SU-DHL-6 (cell line): Measurements from ENCODE around the gene ZBTB47.

Experiments
- H2AFZ ChIP-seq: fragments of 200-600 bp; sonication (generic); 2 replicates; pipeline ENCODE4 v1.6.1; 2014; ENCODE audit warnings: low read depth, mild to moderate bottlenecking, moderate library complexity, mixed read lengths, antibody characterized with exemption, low read length; ENCODE audit not compliant: severe bottlenecking
- H3F3A ChIP-seq: fragments of 200-600 bp; shearing (Covaris generic); 2 replicates; pipeline ENCODE4 v1.6.0; 2016; ENCODE audit warnings: antibody characterized with exemption, mild to moderate bottlenecking; ENCODE audit not compliant: insufficient read depth
- H3K27ac ChIP-seq: fragments of 200-600 bp; sonication (generic); 2 replicates; pipeline ENCODE4 v1.5.1; 2016; ENCODE audit warnings: low read depth, mild to moderate bottlenecking, low read length, moderate library complexity, mixed read lengths
- H3K27me3 ChIP-seq: fragments of 200-600 bp; sonication (generic), shearing (Covaris generic); 2 replicates; pipeline ENCODE4 v1.6.0; 2014; ENCODE audit warnings: mild to moderate bottlenecking, low read length
- H3K36me3 ChIP-seq: fragments of 200-600 bp; sonication (generic); 2 replicates; pipeline ENCODE4 v1.6.1; 2014; ENCODE audit warnings: mild to moderate bottlenecking, low read length, mixed read lengths
- H3K4me2 ChIP-seq: fragments of 300-600, 200-600 bp; shearing (Covaris generic), sonication (generic); 2 replicates; pipeline ENCODE4 v1.6.0; 2014; ENCODE audit warnings: low read length, low read depth, mild to moderate bottlenecking; ENCODE audit not compliant: poor library complexity, severe bottlenecking
- H3K4me3 ChIP-seq: fragments of 200-600 bp; sonication (generic); 2 replicates; pipeline ENCODE4 v1.5.1; 2014; ENCODE audit warnings: antibody characterized with exemption, low read length, mild to moderate bottlenecking, mixed read lengths; ENCODE audit not compliant: insufficient read depth, poor library complexity, severe bottlenecking
- H3K79me2 ChIP-seq: fragments of 200-600 bp; sonication (generic); 2 replicates; pipeline ENCODE4 v1.6.1; 2014; ENCODE audit warnings: mild to moderate bottlenecking, low read length, moderate library complexity; ENCODE audit not compliant: insufficient read depth
- H3K9ac ChIP-seq: fragments of 200-600 bp; sonication (generic); 2 replicates; pipeline ENCODE4 v1.7.0; 2014; ENCODE audit warnings: mild to moderate bottlenecking, low read length
- H3K9me2 ChIP-seq: fragments of 200-600 bp; sonication (generic); replicated peaks from 2 replicates; pipeline ENCODE4 v1.6.1; 2014; ENCODE audit warnings: low read length; ENCODE audit not compliant: insufficient read depth
- H3K9me3 ChIP-seq: fragments of 200-600 bp; sonication (generic); 2 replicates; pipeline ENCODE4 v1.6.1; 2014; ENCODE audit warnings: low read length, mixed read lengths; ENCODE audit not compliant: insufficient read depth
- H4K20me1 ChIP-seq: fragments of 200-600 bp; sonication (generic); 2 replicates; pipeline ENCODE4 v1.6.1; 2014; ENCODE audit warnings: low read depth, mild to moderate bottlenecking, antibody characterized with exemption, low read length, moderate library complexity, mixed read lengths
- CTCF ChIP-seq: fragments of 200-600 bp; sonication (generic); IDR thresholded peaks from one replicate; pipeline ENCODE4 v1.5.1; 2017; ENCODE audit warnings: antibody characterized with exemption, mild to moderate bottlenecking, low read length, moderate library complexity; ENCODE audit not compliant: insufficient read depth, poor library complexity, severe bottlenecking
- EZH2phosphoT487 ChIP-seq: fragments of 200-600 bp; sonication (generic), shearing (Covaris generic); conservative IDR thresholded peaks from 2 replicates; pipeline ENCODE4 v1.6.1; 2018; ENCODE audit warnings: mild to moderate bottlenecking, antibody characterized with exemption, low read length, moderate library complexity, mixed read lengths

The ZBTB47 gene

GRCh38 chr3:42703695-42704025 lies 50.2 kb downstream of the ZBTB47 start:
- no peaks in the 10 kb centered on the region for H3K79me2 ChIP-seq
- no peaks in the 10 kb centered on the region for H3K36me3 ChIP-seq
- H3K27ac ChIP-seq, result no peak overlapping the region
- H4K20me1 ChIP-seq, result no peaks in the 10 kb centered on the region
- no peak for TF ChIP-seq EZH2phosphoT487
- TF ChIP-seq CTCF, result no peak
- H3K9me3 ChIP-seq, result no peaks in the 10 kb centered on the region
- H3K9ac ChIP-seq, result no peak overlapping the region
- H3K4me2 ChIP-seq, result no peak overlapping the region
- H3K27me3 ChIP-seq, result no peaks in the 10 kb centered on the region
- no peaks in the 10 kb centered on the region for H3K9me2 ChIP-seq
- no peaks in the 10 kb centered on the region for H3F3A ChIP-seq
- no peak overlapping the region for H3K4me3 ChIP-seq
- no peak overlapping the region for H2AFZ ChIP-seq

GRCh38 chr3:42704136-42704841 lies 50.8 kb downstream of the ZBTB47 start:
- Histone ChIP-seq H4K20me1 (no peaks in the 10 kb centered on the region), H3K9me3 (no peaks in the 10 kb centered on the region), H3K9me2 (no peaks in the 10 kb centered on the region), H3K4me3 (no peak overlapping the region), H3K27ac (no peak overlapping the region), H3K9ac (no peak overlapping the region), H3K4me2 (no peak overlapping the region), H3F3A (no peaks in the 10 kb centered on the region), H2AFZ (no peak overlapping the region), H3K79me2 (no peaks in the 10 kb centered on the region), H3K36me3 (no peaks in the 10 kb centered on the region), H3K27me3 (no peaks in the 10 kb centered on the region)
- no peak for TF ChIP-seq EZH2phosphoT487
- no peak for TF ChIP-seq CTCF

- no peaks in the 10 kb centered on the region for H3K79me2 ChIP-seq
- H3K27ac ChIP-seq, result no peak overlapping the region
- no peaks in the 10 kb centered on the region for H3K9me2 ChIP-seq
- TF ChIP-seq EZH2phosphoT487 (no peak), CTCF (no peak)
- H3K36me3 ChIP-seq, result no peaks in the 10 kb centered on the region
- H4K20me1 ChIP-seq, result no peaks in the 10 kb centered on the region
- no peaks in the 10 kb centered on the region for H3K9me3 ChIP-seq
- no peaks in the 10 kb centered on the region for H3K27me3 ChIP-seq
- H3K4me3 ChIP-seq, result no peak overlapping the region
- H2AFZ ChIP-seq, result no peak overlapping the region
- no peak overlapping the region for H3K4me2 ChIP-seq
- H3K9ac ChIP-seq, result no peak overlapping the region
- no peaks in the 10 kb centered on the region for H3F3A ChIP-seq
Observed at GRCh38 chr3:42705058-42705767, 51.7 kb downstream of the ZBTB47 start.
